ENCODE measurements around the gene SNURF. TPM values are rescaled to one million over a fixed set of nuclear protein-coding genes. Genes with fewer than 3 reads are reported as not detected.

Gene SNURF
- total and polyA plus RNA-seq, 2 donors (not counting 1 experiment from before 2014, with no cell fraction given), result 9.6 to 33.1 TPM

GRCh38 chr15:24940236-24940635 is 14.6 kb upstream of the SNURF start:
- DNase-seq (no peak), ATAC-seq (ENCODE audit: low read depth) (no peak)
- H4K20me1 ChIP-seq (ENCODE audit: control insufficient read depth, insufficient read depth, low read length, poor library complexity, severe bottlenecking), result no peaks in the 10 kb centered on the region
- intact Hi-C loops (cut with micrococcal nuclease), result no loop called here
- Mint-ChIP-seq H3K27ac (no peak overlapping the region), H3K9me3 (ENCODE audit: insufficient read depth) (peaks cover 6% of the 10 kb centered on the region), H3K4me3 (no peak overlapping the region), H3K27me3 (no peaks in the 10 kb centered on the region), H3K4me1 (no peaks in the 10 kb centered on the region)
- no peak overlapping the region for H3K4me2 ChIP-seq (replicated peaks; ENCODE audit: low read depth, low read length, poor library complexity, severe bottlenecking)
- no peaks in the 10 kb centered on the region for H3K79me2 ChIP-seq (ENCODE audit: control insufficient read depth, insufficient read depth, low read length)
- TF ChIP-seq EZH2 (IDR thresholded peaks at IDR 0.05; ENCODE audit: borderline replicate concordance, insufficient read depth, low read depth, low read length, poor library complexity, severe bottlenecking), result no peak
- TF ChIP-seq, protein P1, sequence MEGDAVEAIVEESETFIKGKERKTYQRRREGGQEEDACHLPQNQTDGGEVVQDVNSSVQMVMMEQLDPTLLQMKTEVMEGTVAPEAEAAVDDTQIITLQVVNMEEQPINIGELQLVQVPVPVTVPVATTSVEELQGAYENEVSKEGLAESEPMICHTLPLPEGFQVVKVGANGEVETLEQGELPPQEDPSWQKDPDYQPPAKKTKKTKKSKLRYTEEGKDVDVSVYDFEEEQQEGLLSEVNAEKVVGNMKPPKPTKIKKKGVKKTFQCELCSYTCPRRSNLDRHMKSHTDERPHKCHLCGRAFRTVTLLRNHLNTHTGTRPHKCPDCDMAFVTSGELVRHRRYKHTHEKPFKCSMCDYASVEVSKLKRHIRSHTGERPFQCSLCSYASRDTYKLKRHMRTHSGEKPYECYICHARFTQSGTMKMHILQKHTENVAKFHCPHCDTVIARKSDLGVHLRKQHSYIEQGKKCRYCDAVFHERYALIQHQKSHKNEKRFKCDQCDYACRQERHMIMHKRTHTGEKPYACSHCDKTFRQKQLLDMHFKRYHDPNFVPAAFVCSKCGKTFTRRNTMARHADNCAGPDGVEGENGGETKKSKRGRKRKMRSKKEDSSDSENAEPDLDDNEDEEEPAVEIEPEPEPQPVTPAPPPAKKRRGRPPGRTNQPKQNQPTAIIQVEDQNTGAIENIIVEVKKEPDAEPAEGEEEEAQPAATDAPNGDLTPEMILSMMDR (IDR thresholded peaks at IDR 0.05), result no peak
- peaks cover 0 to 6% (median 2%) of the 10 kb centered on the region in 3 donors for H3K9me3 ChIP-seq (ENCODE audit: control extremely low read depth in 1 of 3, control insufficient read depth in 2 of 3, insufficient read depth in 1 of 3, low read length in 2 of 3)
- H3K27ac ChIP-seq (ENCODE audit: low read length in 2 of 2), result no peak overlapping the region
- H3K27me3 ChIP-seq (replicated peaks in 1 of 4; ENCODE audit: control extremely low read depth in 1 of 4, control insufficient read depth in 3 of 4, insufficient read depth in 4 of 4, low read length in 3 of 4), result no peaks in the 10 kb centered on the region
- H3K4me3 ChIP-seq (ENCODE audit: control extremely low read depth in 1 of 5, extremely low read depth in 1 of 5, insufficient read depth in 1 of 5, low read depth in 2 of 5, low read length in 4 of 5), result no peak overlapping the region
- ChIA-PET CTCF (no interaction called here), POLR2A (no interaction called here)
- WGBS (ENCODE audit: insufficient coverage), result 40% methylated on average over 1 of the region's 2 CpGs
- no peak overlapping the region for H2AFZ ChIP-seq (ENCODE audit: insufficient read depth, low read depth, low read length, poor library complexity, severe bottlenecking)
- no peaks in the 10 kb centered on the region for H3K36me3 ChIP-seq (replicated peaks in 1 of 2; ENCODE audit: control extremely low read depth in 1 of 2, control insufficient read depth in 1 of 2, extremely low read depth in 1 of 2, insufficient read depth in 2 of 2, low read length in 1 of 2)
- no peaks in the 10 kb centered on the region for H3K4me1 ChIP-seq (ENCODE audit: control insufficient read depth in 2 of 2, insufficient read depth in 2 of 2, low read length in 2 of 2)
- no peak overlapping the region for H3K9ac ChIP-seq (ENCODE audit: low read length)

- no peak overlapping the region for H3K4me3 ChIP-seq (ENCODE audit: control extremely low read depth in 1 of 5, extremely low read depth in 1 of 5, insufficient read depth in 1 of 5, low read depth in 2 of 5, low read length in 4 of 5)
- H3K27me3 ChIP-seq (replicated peaks in 1 of 4; ENCODE audit: control extremely low read depth in 1 of 4, control insufficient read depth in 3 of 4, insufficient read depth in 4 of 4, low read length in 3 of 4), result no peaks in the 10 kb centered on the region
- Mint-ChIP-seq H3K4me1 (no peaks in the 10 kb centered on the region), H3K9me3 (ENCODE audit: insufficient read depth) (no peaks in the 10 kb centered on the region), H3K27ac (no peak overlapping the region), H3K27me3 (no peaks in the 10 kb centered on the region), H3K4me3 (no peak overlapping the region)
- ChIA-PET POLR2A (no interaction called here), CTCF (no interaction called here)
- TF ChIP-seq, protein P1 (IDR thresholded peaks at IDR 0.05), result no peak
- TF ChIP-seq EZH2 (IDR thresholded peaks at IDR 0.05; ENCODE audit: borderline replicate concordance, insufficient read depth, low read depth, low read length, poor library complexity, severe bottlenecking), result no peak
- 70% methylated on average over 1 of the region's 1 CpG for WGBS (ENCODE audit: insufficient coverage)
- H3K9me3 ChIP-seq (ENCODE audit: control extremely low read depth in 1 of 3, control insufficient read depth in 2 of 3, insufficient read depth in 1 of 3, low read length in 2 of 3), result peaks cover 0 to 6% (median 2%) of the 10 kb centered on the region in 3 donors
- no peaks in the 10 kb centered on the region for H3K4me1 ChIP-seq (ENCODE audit: control insufficient read depth in 2 of 2, insufficient read depth in 2 of 2, low read length in 2 of 2)
- no peak overlapping the region for H3K27ac ChIP-seq (ENCODE audit: low read length in 2 of 2)
- no peaks in the 10 kb centered on the region for H3K79me2 ChIP-seq (ENCODE audit: control insufficient read depth, insufficient read depth, low read length)
- H3K4me2 ChIP-seq (replicated peaks; ENCODE audit: low read depth, low read length, poor library complexity, severe bottlenecking), result no peak overlapping the region
- no peak for DNase-seq
- intact Hi-C loops (cut with micrococcal nuclease), result no loop called here
- no peak overlapping the region for H2AFZ ChIP-seq (ENCODE audit: insufficient read depth, low read depth, low read length, poor library complexity, severe bottlenecking)
- H3K36me3 ChIP-seq (replicated peaks in 1 of 2; ENCODE audit: control extremely low read depth in 1 of 2, control insufficient read depth in 1 of 2, extremely low read depth in 1 of 2, insufficient read depth in 2 of 2, low read length in 1 of 2), result no peaks in the 10 kb centered on the region
- no peak overlapping the region for H3K9ac ChIP-seq (ENCODE audit: low read length)
- ATAC-seq (ENCODE audit: low read depth), result no peak
- no peaks in the 10 kb centered on the region for H4K20me1 ChIP-seq (ENCODE audit: control insufficient read depth, insufficient read depth, low read length, poor library complexity, severe bottlenecking)
Observed at GRCh38 chr15:24943361-24943760, 11.4 kb upstream of the SNURF start.
